H1 (cell line): Measurements from ENCODE around the gene KCTD8. TPM values are rescaled to one million over a fixed set of nuclear protein-coding genes. Genes with fewer than 3 reads are reported as not detected.

Experiments
- BACH1 ChIP-seq: IDR thresholded peaks from 2 replicates; pipeline ENCODE4 v1.6.1; 2012; ENCODE audit warnings: low read length, improper control_type of control experiment
- CBX5 ChIP-seq: fragments of 300-800, 300-1000 bp; sonication (generic); IDR thresholded peaks from 2 replicates; pipeline ENCODE4 v1.7.1; 2016; ENCODE audit warnings: antibody characterized with exemption, low read length, low read depth
- EGR1 ChIP-seq: IDR thresholded peaks from 2 replicates; pipeline ENCODE4 v1.6.1; 2011; ENCODE audit warnings: low read depth, low read length, borderline replicate concordance
- EP300 ChIP-seq, 2 experiments: IDR thresholded peaks; 1 replicate in 1 of 2; 2 replicates in 1 of 2; pipeline ENCODE4 v1.6.1; 2011 to 2012; ENCODE audit warnings: low read depth in 2 of 2, low read length in 2 of 2, mild to moderate bottlenecking in 2 of 2, borderline replicate concordance in 1 of 2, inconsistent platforms in 1 of 2, moderate library complexity in 1 of 2
- KDM1A ChIP-seq: fragments of 200-600, 300-600 bp; sonication (generic); IDR thresholded peaks from 2 replicates; pipeline ENCODE4 v1.7.1; 2016; ENCODE audit warnings: mild to moderate bottlenecking, low read length, borderline replicate concordance
- SIX5 ChIP-seq: IDR thresholded peaks from 2 replicates; pipeline ENCODE4 v1.6.1; 2011; ENCODE audit warnings: mild to moderate bottlenecking, low read depth, low read length
- SRF ChIP-seq: IDR thresholded peaks from 2 replicates; pipeline ENCODE4 v1.6.1; 2011; ENCODE audit warnings: mild to moderate bottlenecking, low read depth, low read length, moderate library complexity
- polyA plus RNA-seq, 7 experiments: library from polyadenylated mRNA; depleted of rRNA in 3 of 7; stranded (reverse) in 5 of 7; unstranded in 2 of 7; fragments of >200 nt in 5 of 7; fragments of 200-250 nt in 2 of 7; gene quantifications; 1 replicate in 5 of 7; 2 replicates in 1 of 7; 4 replicates in 1 of 7; pipeline versions ENCODE4 v1.2.1 to v1.2.3, GENCODE V29; 2011 to 2013; ENCODE audit warnings: missing spikeins in 2 of 7, mixed read lengths in 2 of 7
- total RNA-seq: library from RNA; stranded (reverse); fragmentation: NEBNext Ultra II Directional; extraction: Animal tissue kit (Norgen Biotek cat#: 25700); gene quantifications from 2 replicates; pipeline ENCODE4 v1.2.1, GENCODE V29; 2021
- TF ChIP-seq, protein P1 (sequence below): IDR thresholded peaks from 2 replicates; pipeline ENCODE4 v1.6.1; 2012; ENCODE audit warnings: inconsistent platforms

KCTD8 gene
- total and polyA plus RNA-seq, 2 of the 8 experiments (the other 6 are each of a cell fraction or from before 2014, with no cell fraction given): 2.9 to 3.7 TPM

DNA sequence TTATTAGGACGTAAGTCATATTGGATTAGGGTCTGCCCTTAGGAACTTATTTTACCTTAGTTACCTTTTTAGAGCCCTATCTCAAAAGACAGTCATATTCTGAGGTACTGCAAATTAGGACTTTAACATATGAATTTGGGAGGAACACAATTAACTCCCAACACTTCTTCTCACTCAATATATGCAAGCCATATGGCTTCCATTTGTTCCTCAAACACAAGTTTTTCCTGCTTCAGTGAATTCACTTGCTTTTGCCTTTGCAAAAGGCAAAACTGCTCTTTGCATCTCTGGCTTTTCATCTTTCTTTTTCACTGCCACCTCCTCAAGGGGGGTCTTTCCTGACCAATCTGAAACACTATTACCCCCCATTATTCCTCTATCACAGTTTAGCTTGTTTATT lies 220.3 kb downstream of the KCTD8 start (continued):
- TF ChIP-seq EP300 (IDR thresholded peaks at IDR 0.05; ENCODE audit: borderline replicate concordance in 1 of 2, low read depth in 2 of 2, low read length in 2 of 2) (no peak), SRF (no peak), KDM1A (no peak), SIX5 (no peak), EGR1 (no peak), BACH1 (no peak), CBX5 (no peak)
- TF ChIP-seq, protein P1, sequence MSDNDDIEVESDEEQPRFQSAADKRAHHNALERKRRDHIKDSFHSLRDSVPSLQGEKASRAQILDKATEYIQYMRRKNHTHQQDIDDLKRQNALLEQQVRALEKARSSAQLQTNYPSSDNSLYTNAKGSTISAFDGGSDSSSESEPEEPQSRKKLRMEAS: no peak
